Keratinocyte (primary cell): ENCODE data around the gene C16orf90.

Experiments used
- EZH2 ChIP-seq: IDR thresholded peaks from one replicate; pipeline ENCODE4 v1.6.1; 2012; ENCODE audit warnings: inconsistent platforms, mild to moderate bottlenecking, low read length, moderate library complexity
- TF ChIP-seq, protein P1 (sequence below), 3 experiments: IDR thresholded peaks in 1 of 3; conservative IDR thresholded peaks in 1 of 3; optimal IDR thresholded peaks in 1 of 3; 2 replicates in 2 of 3; 3 replicates in 1 of 3; pipeline versions ENCODE3 to v1.5.1; 2011; ENCODE audit warnings: low read length in 3 of 3, mild to moderate bottlenecking in 3 of 3, moderate library complexity in 2 of 3, control low read depth in 1 of 3, inconsistent platforms in 1 of 3; ENCODE audit not compliant: insufficient read depth in 2 of 3; ENCODE audit errors: extremely low read depth in 1 of 3

- TF ChIP-seq, protein P1, sequence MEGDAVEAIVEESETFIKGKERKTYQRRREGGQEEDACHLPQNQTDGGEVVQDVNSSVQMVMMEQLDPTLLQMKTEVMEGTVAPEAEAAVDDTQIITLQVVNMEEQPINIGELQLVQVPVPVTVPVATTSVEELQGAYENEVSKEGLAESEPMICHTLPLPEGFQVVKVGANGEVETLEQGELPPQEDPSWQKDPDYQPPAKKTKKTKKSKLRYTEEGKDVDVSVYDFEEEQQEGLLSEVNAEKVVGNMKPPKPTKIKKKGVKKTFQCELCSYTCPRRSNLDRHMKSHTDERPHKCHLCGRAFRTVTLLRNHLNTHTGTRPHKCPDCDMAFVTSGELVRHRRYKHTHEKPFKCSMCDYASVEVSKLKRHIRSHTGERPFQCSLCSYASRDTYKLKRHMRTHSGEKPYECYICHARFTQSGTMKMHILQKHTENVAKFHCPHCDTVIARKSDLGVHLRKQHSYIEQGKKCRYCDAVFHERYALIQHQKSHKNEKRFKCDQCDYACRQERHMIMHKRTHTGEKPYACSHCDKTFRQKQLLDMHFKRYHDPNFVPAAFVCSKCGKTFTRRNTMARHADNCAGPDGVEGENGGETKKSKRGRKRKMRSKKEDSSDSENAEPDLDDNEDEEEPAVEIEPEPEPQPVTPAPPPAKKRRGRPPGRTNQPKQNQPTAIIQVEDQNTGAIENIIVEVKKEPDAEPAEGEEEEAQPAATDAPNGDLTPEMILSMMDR (optimal IDR thresholded peaks at IDR 0.05 in 1 of 3, IDR thresholded peaks at IDR 0.05 in 1 of 3, conservative IDR thresholded peaks at IDR 0.05 in 1 of 3; ENCODE audit: extremely low read depth in 1 of 3, insufficient read depth in 2 of 3, low read length in 3 of 3), result no peak
- no peak for TF ChIP-seq EZH2
Observed at GRCh38 chr16:3501783-3502400, 6.6 kb upstream of the C16orf90 start.
